Neural cell (in vitro differentiated cells): Measurements from ENCODE around the gene TUBB1. TPM values are rescaled to one million over a fixed set of nuclear protein-coding genes. Genes with fewer than 3 reads are reported as not detected.

Source experiments
- H2AFZ ChIP-seq: fragments of 200-600, 300-800 bp; sonication (generic), shearing (Covaris generic); 2 replicates; pipeline ENCODE4 v1.6.0; 2014; ENCODE audit warnings: low read depth, mild to moderate bottlenecking, antibody characterized with exemption, low read length, moderate library complexity
- H3F3A ChIP-seq: fragments of 200-600 bp; shearing (Covaris generic); 2 replicates; pipeline ENCODE4 v1.6.1; 2016; ENCODE audit warnings: mild to moderate bottlenecking, moderate library complexity, mixed read lengths, antibody characterized with exemption, low read length; ENCODE audit not compliant: insufficient read depth, poor library complexity, severe bottlenecking
- H3K27ac ChIP-seq: fragments of 200-600, 300-800 bp; sonication (generic), shearing (Covaris generic); 2 replicates; pipeline ENCODE4 v1.5.1; 2014; ENCODE audit warnings: mild to moderate bottlenecking, low read length, moderate library complexity
- H3K27me3 ChIP-seq: fragments of 300-800, 200-600 bp; sonication (generic), shearing (Covaris generic); 2 replicates; pipeline ENCODE4 v1.6.0; 2014; ENCODE audit warnings: mild to moderate bottlenecking, low read depth, low read length, moderate library complexity; ENCODE audit not compliant: insufficient read depth
- H3K36me3 ChIP-seq: fragments of 300-800, 200-600 bp; sonication (generic), shearing (Covaris generic); 2 replicates; pipeline ENCODE4 v1.5.1; 2014; ENCODE audit warnings: mild to moderate bottlenecking, antibody characterized with exemption, low read length, moderate library complexity; ENCODE audit not compliant: insufficient read depth
- H3K4me2 ChIP-seq: fragments of 300-800, 200-600 bp; sonication (generic), shearing (Covaris generic); 2 replicates; pipeline ENCODE4 v1.6.0; 2014; ENCODE audit warnings: mild to moderate bottlenecking, low read length
- H3K4me3 ChIP-seq: fragments of 300-800, 200-600 bp; sonication (generic), shearing (Covaris generic); 2 replicates; pipeline ENCODE4 v1.5.1; 2014; ENCODE audit warnings: mild to moderate bottlenecking, low read length, moderate library complexity
- H3K79me2 ChIP-seq: fragments of 200-600 bp; shearing (Covaris generic); replicated peaks from 2 replicates; pipeline ENCODE4 v1.6.0; 2014; ENCODE audit warnings: mild to moderate bottlenecking, low read length, moderate library complexity; ENCODE audit not compliant: insufficient read depth
- H3K9ac ChIP-seq: fragments of 300-800, 200-600 bp; sonication (generic), shearing (Covaris generic); 2 replicates; pipeline ENCODE4 v1.6.1; 2016; ENCODE audit warnings: mild to moderate bottlenecking, low read length, mixed read lengths
- H3K9me2 ChIP-seq: fragments of 200-600 bp; shearing (Covaris generic); 2 replicates; pipeline ENCODE4 v1.6.1; 2016; ENCODE audit warnings: mild to moderate bottlenecking, low read length, mixed read lengths; ENCODE audit not compliant: insufficient read depth
- H3K9me3 ChIP-seq: fragments of 200-600, 300-800 bp; sonication (generic), shearing (Covaris generic); 2 replicates; pipeline ENCODE4 v1.6.1; 2016; ENCODE audit warnings: mild to moderate bottlenecking, mixed run types, low read length, moderate library complexity, mixed read lengths
- H4K20me1 ChIP-seq: fragments of 200-600 bp; shearing (Covaris generic); 2 replicates; pipeline ENCODE4 v1.6.1; 2016; ENCODE audit warnings: mild to moderate bottlenecking, mixed run types; ENCODE audit not compliant: insufficient read depth
- EP300 ChIP-seq: fragments of 450-650 bp; conservative IDR thresholded peaks from 2 replicates; pipeline ENCODE4 v1.6.1; 2014; ENCODE audit warnings: antibody characterized with exemption, mild to moderate bottlenecking, moderate library complexity; ENCODE audit not compliant: poor library complexity, severe bottlenecking
- EZH2 ChIP-seq: fragments of 200-600, 300-800 bp; shearing (Covaris generic), sonication (generic); IDR thresholded peaks from 2 replicates; pipeline ENCODE4 v1.6.1; 2014; ENCODE audit warnings: antibody characterized with exemption, low read length, borderline replicate concordance, mild to moderate bottlenecking; ENCODE audit not compliant: insufficient read depth, poor library complexity, severe bottlenecking
- MXI1 ChIP-seq: fragments of 450-650 bp; conservative IDR thresholded peaks from 2 replicates; pipeline ENCODE4 v1.6.1; 2014; ENCODE audit warnings: antibody characterized with exemption, mild to moderate bottlenecking; ENCODE audit not compliant: poor library complexity, severe bottlenecking
- POLR2AphosphoS5 ChIP-seq: IDR thresholded peaks from 2 replicates; pipeline ENCODE4 v1.6.1; 2012
- RAD21 ChIP-seq: fragments of 450-650 bp; conservative IDR thresholded peaks from 2 replicates; pipeline ENCODE4 v1.6.1; 2014; ENCODE audit warnings: antibody characterized with exemption, mild to moderate bottlenecking, moderate library complexity
- SMC3 ChIP-seq: fragments of 450-650 bp; conservative IDR thresholded peaks from 2 replicates; pipeline ENCODE4 v1.6.1; 2014; ENCODE audit warnings: antibody characterized with exemption, mild to moderate bottlenecking, moderate library complexity; ENCODE audit not compliant: poor library complexity
- TAF1 ChIP-seq: IDR thresholded peaks from 2 replicates; pipeline ENCODE4 v1.6.1; 2012; ENCODE audit warnings: low read depth
- polyA plus RNA-seq: library from polyadenylated mRNA; depleted of rRNA; stranded (reverse); fragments of >200 nt; gene quantifications from 2 replicates; pipeline ENCODE4 v1.2.3, GENCODE V29; 2014
- TF ChIP-seq, protein P1 (sequence below): fragments of 450-650 bp; IDR thresholded peaks from 2 replicates; pipeline ENCODE4 v1.5.1; 2014; ENCODE audit warnings: antibody characterized with exemption, mild to moderate bottlenecking, moderate library complexity; ENCODE audit not compliant: poor library complexity, severe bottlenecking
- TF ChIP-seq, protein P2 (sequence below): IDR thresholded peaks from 2 replicates; pipeline ENCODE4 v1.6.1; 2012; ENCODE audit warnings: borderline replicate concordance

Gene TUBB1
- polyA plus RNA-seq, 1 donor from 2014 or later: not detected

DNA sequence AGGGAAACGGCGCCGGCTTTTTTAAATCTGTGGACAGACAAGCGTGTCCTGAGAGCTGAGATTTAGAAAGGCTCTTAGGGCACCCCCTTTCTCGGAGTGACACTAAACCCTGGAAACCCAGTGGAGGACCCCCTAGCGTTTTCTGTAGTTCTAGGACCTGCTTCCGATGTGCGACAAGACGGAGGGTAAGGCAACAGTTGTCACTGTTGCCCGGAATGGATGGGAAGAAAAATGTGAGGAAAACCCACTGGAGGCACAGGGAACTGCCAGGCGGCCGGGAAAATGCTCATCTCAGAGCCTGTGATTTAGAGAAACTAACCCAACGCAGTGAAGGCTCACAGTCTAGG is 13.5 kb downstream of the TUBB1 start:
- peak overlapping the region; percentile 63 for H3K9ac ChIP-seq
- H3K4me3 ChIP-seq: peak overlapping the region; percentile 84
- peaks cover 33% of the 10 kb centered on the region for H3K79me2 ChIP-seq
- H3K27me3 ChIP-seq: no peaks in the 10 kb centered on the region
- peaks cover 9% of the 10 kb centered on the region for H3K36me3 ChIP-seq
- peak overlapping the region; percentile 74 for H3K27ac ChIP-seq
- peak overlapping the region; percentile 50 for H3K4me2 ChIP-seq
- TF ChIP-seq EZH2: no peak
- peak; percentile 52 for TF ChIP-seq MXI1
- no peak for TF ChIP-seq TAF1
- no peak for TF ChIP-seq EP300
- TF ChIP-seq RAD21: peak; percentile 67
- no peak for TF ChIP-seq POLR2AphosphoS5
- peak; percentile 68 for TF ChIP-seq SMC3
- TF ChIP-seq, protein P1, sequence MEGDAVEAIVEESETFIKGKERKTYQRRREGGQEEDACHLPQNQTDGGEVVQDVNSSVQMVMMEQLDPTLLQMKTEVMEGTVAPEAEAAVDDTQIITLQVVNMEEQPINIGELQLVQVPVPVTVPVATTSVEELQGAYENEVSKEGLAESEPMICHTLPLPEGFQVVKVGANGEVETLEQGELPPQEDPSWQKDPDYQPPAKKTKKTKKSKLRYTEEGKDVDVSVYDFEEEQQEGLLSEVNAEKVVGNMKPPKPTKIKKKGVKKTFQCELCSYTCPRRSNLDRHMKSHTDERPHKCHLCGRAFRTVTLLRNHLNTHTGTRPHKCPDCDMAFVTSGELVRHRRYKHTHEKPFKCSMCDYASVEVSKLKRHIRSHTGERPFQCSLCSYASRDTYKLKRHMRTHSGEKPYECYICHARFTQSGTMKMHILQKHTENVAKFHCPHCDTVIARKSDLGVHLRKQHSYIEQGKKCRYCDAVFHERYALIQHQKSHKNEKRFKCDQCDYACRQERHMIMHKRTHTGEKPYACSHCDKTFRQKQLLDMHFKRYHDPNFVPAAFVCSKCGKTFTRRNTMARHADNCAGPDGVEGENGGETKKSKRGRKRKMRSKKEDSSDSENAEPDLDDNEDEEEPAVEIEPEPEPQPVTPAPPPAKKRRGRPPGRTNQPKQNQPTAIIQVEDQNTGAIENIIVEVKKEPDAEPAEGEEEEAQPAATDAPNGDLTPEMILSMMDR: peak; percentile 62
- TF ChIP-seq, protein P2, sequence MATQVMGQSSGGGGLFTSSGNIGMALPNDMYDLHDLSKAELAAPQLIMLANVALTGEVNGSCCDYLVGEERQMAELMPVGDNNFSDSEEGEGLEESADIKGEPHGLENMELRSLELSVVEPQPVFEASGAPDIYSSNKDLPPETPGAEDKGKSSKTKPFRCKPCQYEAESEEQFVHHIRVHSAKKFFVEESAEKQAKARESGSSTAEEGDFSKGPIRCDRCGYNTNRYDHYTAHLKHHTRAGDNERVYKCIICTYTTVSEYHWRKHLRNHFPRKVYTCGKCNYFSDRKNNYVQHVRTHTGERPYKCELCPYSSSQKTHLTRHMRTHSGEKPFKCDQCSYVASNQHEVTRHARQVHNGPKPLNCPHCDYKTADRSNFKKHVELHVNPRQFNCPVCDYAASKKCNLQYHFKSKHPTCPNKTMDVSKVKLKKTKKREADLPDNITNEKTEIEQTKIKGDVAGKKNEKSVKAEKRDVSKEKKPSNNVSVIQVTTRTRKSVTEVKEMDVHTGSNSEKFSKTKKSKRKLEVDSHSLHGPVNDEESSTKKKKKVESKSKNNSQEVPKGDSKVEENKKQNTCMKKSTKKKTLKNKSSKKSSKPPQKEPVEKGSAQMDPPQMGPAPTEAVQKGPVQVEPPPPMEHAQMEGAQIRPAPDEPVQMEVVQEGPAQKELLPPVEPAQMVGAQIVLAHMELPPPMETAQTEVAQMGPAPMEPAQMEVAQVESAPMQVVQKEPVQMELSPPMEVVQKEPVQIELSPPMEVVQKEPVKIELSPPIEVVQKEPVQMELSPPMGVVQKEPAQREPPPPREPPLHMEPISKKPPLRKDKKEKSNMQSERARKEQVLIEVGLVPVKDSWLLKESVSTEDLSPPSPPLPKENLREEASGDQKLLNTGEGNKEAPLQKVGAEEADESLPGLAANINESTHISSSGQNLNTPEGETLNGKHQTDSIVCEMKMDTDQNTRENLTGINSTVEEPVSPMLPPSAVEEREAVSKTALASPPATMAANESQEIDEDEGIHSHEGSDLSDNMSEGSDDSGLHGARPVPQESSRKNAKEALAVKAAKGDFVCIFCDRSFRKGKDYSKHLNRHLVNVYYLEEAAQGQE: peak; percentile 87
- no peaks in the 10 kb centered on the region for H3K9me2 ChIP-seq
- peak overlapping the region; percentile 56 for H2AFZ ChIP-seq
- H4K20me1 ChIP-seq: no peaks in the 10 kb centered on the region
- no peaks in the 10 kb centered on the region for H3K9me3 ChIP-seq
- no peaks in the 10 kb centered on the region for H3F3A ChIP-seq

- Histone ChIP-seq H3K36me3 (peaks cover 9% of the 10 kb centered on the region), H3K79me2 (peaks cover 30% of the 10 kb centered on the region), H3K9me3 (no peaks in the 10 kb centered on the region)
Observed at GRCh38 chr20:59033093-59033492, 13.9 kb downstream of the TUBB1 start.

More at GRCh38 chr20:59033093-59033492, 13.9 kb downstream of the TUBB1 start:
- no peaks in the 10 kb centered on the region for H3K27me3 ChIP-seq
- H3K27ac ChIP-seq: no peak overlapping the region
- peak overlapping the region; percentile 63 for H3K9ac ChIP-seq
- H3K4me3 ChIP-seq: peak overlapping the region; percentile 84
- H3K4me2 ChIP-seq: peak overlapping the region; percentile 50
- TF ChIP-seq, protein P1: no peak
- no peak for TF ChIP-seq MXI1
- no peaks in the 10 kb centered on the region for H4K20me1 ChIP-seq
- no peaks in the 10 kb centered on the region for H3K9me2 ChIP-seq
- no peak overlapping the region for H2AFZ ChIP-seq
- no peaks in the 10 kb centered on the region for H3F3A ChIP-seq
